A204.1 (cell line): Measurements from ENCODE around the gene ABHD2.
"Not testable (repeated sequence)": the region's sequence is repeated elsewhere in the genome, so short reads cannot be mapped to it uniquely, and the experiment has no call there.

Experiments
- FAIRE-seq: peaks from 2 replicates; lab custom pipeline; 2012; peaks lifted over from hg19 to GRCh38; lab: Jason Lieb, UNC

Gene ABHD2

GRCh38 chr15:89122505-89123180 is 34.4 kb downstream of the ABHD2 start:
- FAIRE-seq = no peak

GRCh38 chr15:89123181-89123525 is 34.9 kb downstream of the ABHD2 start:
- FAIRE-seq = no peak

GRCh38 chr15:89125088-89125826 is 37.0 kb downstream of the ABHD2 start:
- no peak for FAIRE-seq

- no peak for FAIRE-seq
Measured at GRCh38 chr15:89126009-89126408, 37.8 kb downstream of the ABHD2 start.

- no peak for FAIRE-seq
Measured at GRCh38 chr15:89127054-89127702, 38.9 kb downstream of the ABHD2 start.

- FAIRE-seq = no peak
Measured at GRCh38 chr15:89128320-89129122, 40.3 kb downstream of the ABHD2 start.

GRCh38 chr15:89129123-89129815 is 41.0 kb downstream of the ABHD2 start:
- FAIRE-seq = no peak

- FAIRE-seq = no peak
Measured at GRCh38 chr15:89129816-89130134, 41.5 kb downstream of the ABHD2 start.

- no peak for FAIRE-seq
Measured at GRCh38 chr15:89130201-89130600, 41.9 kb downstream of the ABHD2 start.

GRCh38 chr15:89131731-89132130 is 43.5 kb downstream of the ABHD2 start:
- FAIRE-seq = no peak

GRCh38 chr15:89132611-89133507 is 44.6 kb downstream of the ABHD2 start:
- FAIRE-seq = no peak

GRCh38 chr15:89135387-89136077 is 47.3 kb downstream of the ABHD2 start:
- FAIRE-seq = not testable (repeated sequence)

GRCh38 chr15:89136078-89136806 is 48.0 kb downstream of the ABHD2 start:
- FAIRE-seq = no peak

- no peak for FAIRE-seq
Measured at GRCh38 chr15:89136818-89137772, 48.8 kb downstream of the ABHD2 start.

GRCh38 chr15:89137926-89138325 is 49.7 kb downstream of the ABHD2 start:
- no peak for FAIRE-seq

GRCh38 chr15:89138999-89139612 is 50.9 kb downstream of the ABHD2 start:
- no peak for FAIRE-seq

GRCh38 chr15:89139613-89140499 is 51.6 kb downstream of the ABHD2 start:
- no peak for FAIRE-seq
